ENCODE results near the gene ALAD. TPM values are rescaled to one million over a fixed set of nuclear protein-coding genes. Genes with fewer than 3 reads are reported as not detected.

The ALAD gene
- polyA plus RNA-seq, 1 donor from 2014 or later, result 42.9 TPM

- no peak overlapping the region for H3K4me2 ChIP-seq (ENCODE audit: low read length)
- no peak for TF ChIP-seq RAD21 (conservative IDR thresholded peaks at IDR 0.05)
- TF ChIP-seq SMC3 (conservative IDR thresholded peaks at IDR 0.05; ENCODE audit: poor library complexity), result no peak
- no peak for TF ChIP-seq MXI1 (conservative IDR thresholded peaks at IDR 0.05; ENCODE audit: poor library complexity, severe bottlenecking)
- TF ChIP-seq CTCF (IDR thresholded peaks at IDR 0.05; ENCODE audit: poor library complexity, severe bottlenecking), result no peak
- TF ChIP-seq POLR2AphosphoS5 (IDR thresholded peaks at IDR 0.05), result no peak
- no peak for TF ChIP-seq EP300 (conservative IDR thresholded peaks at IDR 0.05; ENCODE audit: poor library complexity, severe bottlenecking)
- no peak for TF ChIP-seq REST (IDR thresholded peaks at IDR 0.05; ENCODE audit: borderline replicate concordance)
- TF ChIP-seq EZH2 (IDR thresholded peaks at IDR 0.05; ENCODE audit: borderline replicate concordance, insufficient read depth, low read length, poor library complexity, severe bottlenecking), result no peak
- TF ChIP-seq TAF1 (IDR thresholded peaks at IDR 0.05; ENCODE audit: low read depth), result no peak
- no peaks in the 10 kb centered on the region for H3K9me3 ChIP-seq (ENCODE audit: low read length)
- H3K27me3 ChIP-seq (ENCODE audit: insufficient read depth, low read depth, low read length), result no peaks in the 10 kb centered on the region
- no peak overlapping the region for H3K27ac ChIP-seq (ENCODE audit: low read length)
- no peak overlapping the region for H3K9ac ChIP-seq (ENCODE audit: low read length)
- H3F3A ChIP-seq (ENCODE audit: insufficient read depth, low read length, poor library complexity, severe bottlenecking), result no peaks in the 10 kb centered on the region
- H3K4me3 ChIP-seq (ENCODE audit: low read length), result no peak overlapping the region
- no peaks in the 10 kb centered on the region for H4K20me1 ChIP-seq (ENCODE audit: insufficient read depth)
- no peaks in the 10 kb centered on the region for H3K9me2 ChIP-seq (ENCODE audit: insufficient read depth, low read length)
- H3K36me3 ChIP-seq (ENCODE audit: insufficient read depth, low read length), result no peaks in the 10 kb centered on the region
- no peak overlapping the region for H2AFZ ChIP-seq (ENCODE audit: low read depth, low read length)
- no peaks in the 10 kb centered on the region for H3K79me2 ChIP-seq (replicated peaks; ENCODE audit: insufficient read depth, low read length)
These were observed 15.2 kb upstream of the ALAD start for GRCh38 chr9:113416149-113416721.

GRCh38 chr9:113410207-113410864 lies 9.3 kb upstream of the ALAD start, which contains the start of the genes C9orf43 and POLE3:
Gene C9orf43, plus strand, starts transcription at chr9:113410747. Its CDS starts 2,747 bp downstream, at chr9:113413494.
Gene POLE3, minus strand, starts transcription at chr9:113410675. Its CDS starts 382 bp downstream, at chr9:113410293.
- H4K20me1 ChIP-seq (ENCODE audit: insufficient read depth), result no peaks in the 10 kb centered on the region
- H3K4me2 ChIP-seq (ENCODE audit: low read length), result peak within 1 kb of the TSS; percentile 66
- peak within 1 kb of the TSS; percentile 89 for H3K4me3 ChIP-seq (ENCODE audit: low read length)
- H3K27ac ChIP-seq (ENCODE audit: low read length), result peak within 1 kb of the TSS; percentile 98
- H3K9me2 ChIP-seq (ENCODE audit: insufficient read depth, low read length), result no peaks in the 10 kb centered on the region
- H3K9me3 ChIP-seq (ENCODE audit: low read length), result no peaks in the 10 kb centered on the region
- H3F3A ChIP-seq (ENCODE audit: insufficient read depth, low read length, poor library complexity, severe bottlenecking), result peaks cover 2% of the 10 kb centered on the region
- peaks cover 13% of the 10 kb centered on the region for H3K79me2 ChIP-seq (replicated peaks; ENCODE audit: insufficient read depth, low read length)
- H3K27me3 ChIP-seq (ENCODE audit: insufficient read depth, low read depth, low read length), result no peaks in the 10 kb centered on the region
- no peaks in the 10 kb centered on the region for H3K36me3 ChIP-seq (ENCODE audit: insufficient read depth, low read length)
- no peak for TF ChIP-seq CTCF (IDR thresholded peaks at IDR 0.05; ENCODE audit: poor library complexity, severe bottlenecking)
- peak; percentile 69 for TF ChIP-seq POLR2AphosphoS5 (IDR thresholded peaks at IDR 0.05)
- TF ChIP-seq SMC3 (conservative IDR thresholded peaks at IDR 0.05; ENCODE audit: poor library complexity), result peak; percentile 28
- no peak for TF ChIP-seq RAD21 (conservative IDR thresholded peaks at IDR 0.05)
- peak; percentile 78 for TF ChIP-seq TAF1 (IDR thresholded peaks at IDR 0.05; ENCODE audit: low read depth)
- peak; percentile 82 for TF ChIP-seq EP300 (conservative IDR thresholded peaks at IDR 0.05; ENCODE audit: poor library complexity, severe bottlenecking)
- peak; percentile 78 for TF ChIP-seq REST (IDR thresholded peaks at IDR 0.05; ENCODE audit: borderline replicate concordance)
- no peak for TF ChIP-seq EZH2 (IDR thresholded peaks at IDR 0.05; ENCODE audit: borderline replicate concordance, insufficient read depth, low read length, poor library complexity, severe bottlenecking)
- TF ChIP-seq MXI1 (conservative IDR thresholded peaks at IDR 0.05; ENCODE audit: poor library complexity, severe bottlenecking), result peak; percentile 91
- H2AFZ ChIP-seq (ENCODE audit: low read depth, low read length), result peak within 1 kb of the TSS; percentile 77
- peak within 1 kb of the TSS; percentile 91 for H3K9ac ChIP-seq (ENCODE audit: low read length)
